Heart left ventricle (tissue), 16 donors: ENCODE results near the gene GRAMD1B. TPM values are rescaled to one million over a fixed set of nuclear protein-coding genes. Genes with fewer than 3 reads are reported as not detected.
A peak's percentile ranks its signal among the peaks of the same experiment; 100 is the strongest.

ENCODE experiments used
- ATAC-seq, 4 donors: fragments of 200-7000 bp; cut with Tn5 transposase; one replicate each; pipeline ENCODE4 v1.9.1; 2020 to 2022; ENCODE audit warnings: moderate library complexity in 4 of 4, mild to moderate bottlenecking in 3 of 4, moderate number of reproducible peaks in 1 of 4
- DNase-seq, 5 donors: peaks; one replicate each; pipeline ENCODE4 v3.0.0-alpha.2; 2020
- H3K27ac ChIP-seq, 12 donors: fragments of 200-600 bp; sonication (generic) in 4 of 12; one replicate each; pipeline versions ENCODE4 v1.5.0 to v1.8.0; 2016 to 2022; ENCODE audit warnings: mild to moderate bottlenecking in 2 of 12
- H3K27me3 ChIP-seq, 9 donors: fragments of 200-600 bp; sonication (generic) in 2 of 9; one replicate each; pipeline versions ENCODE4 v1.5.1 to v1.8.0; 2016 to 2022; ENCODE audit warnings: mild to moderate bottlenecking in 3 of 9
- H3K36me3 ChIP-seq, 9 donors: fragments of 200-600 bp; sonication (generic) in 2 of 9; one replicate each; pipeline versions ENCODE4 v1.5.0 to v1.8.0; 2018 to 2022; ENCODE audit warnings: mild to moderate bottlenecking in 2 of 9
- H3K4me1 ChIP-seq, 12 donors: fragments of 200-600 bp; sonication (generic) in 4 of 12; one replicate each; pipeline versions ENCODE4 v1.5.0 to v1.8.0; 2016 to 2022; ENCODE audit warnings: mild to moderate bottlenecking in 3 of 12
- H3K4me3 ChIP-seq, 12 donors: fragments of 200-600 bp; sonication (generic) in 4 of 12; one replicate each; pipeline versions ENCODE4 v1.5.0 to v1.8.0; 2017 to 2022; ENCODE audit warnings: mild to moderate bottlenecking in 9 of 12, moderate library complexity in 4 of 12
- H3K9me3 ChIP-seq, 12 donors: fragments of 200-600 bp; sonication (generic) in 4 of 12; one replicate each; pipeline versions ENCODE4 v1.5.0 to v1.8.0; 2016 to 2022; ENCODE audit warnings: mild to moderate bottlenecking in 1 of 12
- POLR2A ChIP-seq, 2 donors: fragments of 450-650 bp; IDR thresholded peaks; one replicate each; pipeline ENCODE4 v1.6.1; 2017; ENCODE audit warnings: antibody characterized with exemption in 2 of 2, mild to moderate bottlenecking in 2 of 2, moderate library complexity in 2 of 2
- WGBS, 4 donors: extraction: QIAGEN DNeasy Blood & Tissue Kit in 2 of 4; methylation state at CpG; one replicate each; pipeline versions ENCODE4 v1.1.5 to v1.1.7; 2013 to 2018; 5-methylcytosine and 5-hydroxymethylcytosine counted together
- intact Hi-C, 10 donors: fragments of 100-400 bp; cut with DNase I; formaldehyde crosslinking; loops; one replicate each; pipeline versions ENCODE4 v1.11.1 to v1.14.2; 2022
- polyA plus RNA-seq, 2 donors: library from polyadenylated mRNA; stranded (reverse); fragments of 200-250 nt; gene quantifications; one replicate each; pipeline ENCODE4 v1.2.3, GENCODE V29; 2013
- total RNA-seq, 9 donors: library from RNA; depleted of rRNA in 2 of 9; stranded (reverse); fragments of >200 nt in 2 of 9; fragmentation: NEBNext Ultra II Directional in 3 of 9; extraction: Animal tissue kit (Norgen Biotek cat#: 25700) in 3 of 9; gene quantifications; one replicate each; pipeline versions ENCODE4 v1.1.0 to v1.2.4, GENCODE V29; 2016 to 2023
- TF ChIP-seq, protein P1 (sequence below), 12 donors: fragments of 200-600 bp; sonication (generic) in 4 of 12; IDR thresholded peaks; one replicate each; pipeline versions ENCODE4 v1.5.0 to v1.8.0; 2018 to 2022; ENCODE audit warnings: antibody characterized with exemption in 12 of 12, mild to moderate bottlenecking in 5 of 12
- donor health status: ischemic (EF 13 %, LVEDD 7.1; RV severe dilation, severe dysfunction).
- donor health status: healthy with polysubstance abuse.
- donor health status: DM: no; HTN: yes; CAD: no.
- donor health status: DM: no; HTN: no; CAD: no.
- donor health status: ischemic (EF 25% LVEDD 6.9; RV normal size, moderate dysfunction).
- donor health status: ischemic (EF 25% LVEDD 5.7; RV mildly dilated, moderate dysfunction).
- donor health status: healthy.
- donor health status: DM: yes; HTN: yes; CAD: no.
- donor health status: ischemic (EF 35%, LVEDD 5.7; RV mildly dilated, moderate dysfunction).
- donor health status: nonischemic (EF 11% LVEDD 7.7; RV severe dilation, severe dysfunction).
- donor health status: DM: yes; HTN: yes; CAD: no.
- donor health status: PGD.
- donor health status: ischemic (EF 29% LVEDD 5.4; RV normal size, mild dysfunction).
- donor health status: nonischemic (EF 23%, LVEDD 6.1; RV moderate dilation, normal function).

The GRAMD1B gene
- total and polyA plus RNA-seq, 11 donors = 8.6 to 42.5 (median 23.0) TPM

DNA sequence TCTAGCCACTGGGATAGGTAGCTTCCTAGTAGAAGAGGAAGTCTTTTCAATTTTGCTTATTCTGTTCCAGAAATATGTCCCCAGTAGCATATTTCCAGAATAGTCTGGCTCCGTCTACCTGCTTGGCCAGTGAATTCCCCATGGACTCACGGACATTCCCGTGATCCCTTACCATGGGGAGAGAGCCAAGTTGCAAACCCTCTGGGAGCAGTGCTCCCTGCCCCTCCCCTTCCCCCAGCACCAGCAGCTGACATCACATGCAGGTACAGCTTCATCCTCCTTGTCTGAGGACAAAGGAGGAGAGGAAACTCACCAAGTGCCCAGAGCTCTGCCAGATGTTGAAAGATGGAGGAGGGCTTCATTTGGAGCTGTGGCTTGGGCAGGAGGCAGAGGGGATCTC lies 61.2 kb downstream of the GRAMD1B start:
- Histone ChIP-seq H3K4me3 (no peak overlapping the region), H3K27ac (no peak overlapping the region), H3K9me3 (no peaks in the 10 kb centered on the region), H3K27me3 (no peaks in the 10 kb centered on the region), H3K4me1 (peaks cover 0 to 17% (median 0%) of the 10 kb centered on the region in 12 donors), H3K36me3 (no peaks in the 10 kb centered on the region)
- ATAC-seq = no peak
- TF ChIP-seq, protein P1, sequence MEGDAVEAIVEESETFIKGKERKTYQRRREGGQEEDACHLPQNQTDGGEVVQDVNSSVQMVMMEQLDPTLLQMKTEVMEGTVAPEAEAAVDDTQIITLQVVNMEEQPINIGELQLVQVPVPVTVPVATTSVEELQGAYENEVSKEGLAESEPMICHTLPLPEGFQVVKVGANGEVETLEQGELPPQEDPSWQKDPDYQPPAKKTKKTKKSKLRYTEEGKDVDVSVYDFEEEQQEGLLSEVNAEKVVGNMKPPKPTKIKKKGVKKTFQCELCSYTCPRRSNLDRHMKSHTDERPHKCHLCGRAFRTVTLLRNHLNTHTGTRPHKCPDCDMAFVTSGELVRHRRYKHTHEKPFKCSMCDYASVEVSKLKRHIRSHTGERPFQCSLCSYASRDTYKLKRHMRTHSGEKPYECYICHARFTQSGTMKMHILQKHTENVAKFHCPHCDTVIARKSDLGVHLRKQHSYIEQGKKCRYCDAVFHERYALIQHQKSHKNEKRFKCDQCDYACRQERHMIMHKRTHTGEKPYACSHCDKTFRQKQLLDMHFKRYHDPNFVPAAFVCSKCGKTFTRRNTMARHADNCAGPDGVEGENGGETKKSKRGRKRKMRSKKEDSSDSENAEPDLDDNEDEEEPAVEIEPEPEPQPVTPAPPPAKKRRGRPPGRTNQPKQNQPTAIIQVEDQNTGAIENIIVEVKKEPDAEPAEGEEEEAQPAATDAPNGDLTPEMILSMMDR (IDR thresholded peaks at IDR 0.05) = no peak
- TF ChIP-seq POLR2A (IDR thresholded peaks at IDR 0.05) = no peak
- 13 to 59% (median 40%) methylated on average over 3 of the region's 3 CpGs for WGBS, 4 donors
- DNase-seq = no peak
- intact Hi-C loops = no loop called here

DNA sequence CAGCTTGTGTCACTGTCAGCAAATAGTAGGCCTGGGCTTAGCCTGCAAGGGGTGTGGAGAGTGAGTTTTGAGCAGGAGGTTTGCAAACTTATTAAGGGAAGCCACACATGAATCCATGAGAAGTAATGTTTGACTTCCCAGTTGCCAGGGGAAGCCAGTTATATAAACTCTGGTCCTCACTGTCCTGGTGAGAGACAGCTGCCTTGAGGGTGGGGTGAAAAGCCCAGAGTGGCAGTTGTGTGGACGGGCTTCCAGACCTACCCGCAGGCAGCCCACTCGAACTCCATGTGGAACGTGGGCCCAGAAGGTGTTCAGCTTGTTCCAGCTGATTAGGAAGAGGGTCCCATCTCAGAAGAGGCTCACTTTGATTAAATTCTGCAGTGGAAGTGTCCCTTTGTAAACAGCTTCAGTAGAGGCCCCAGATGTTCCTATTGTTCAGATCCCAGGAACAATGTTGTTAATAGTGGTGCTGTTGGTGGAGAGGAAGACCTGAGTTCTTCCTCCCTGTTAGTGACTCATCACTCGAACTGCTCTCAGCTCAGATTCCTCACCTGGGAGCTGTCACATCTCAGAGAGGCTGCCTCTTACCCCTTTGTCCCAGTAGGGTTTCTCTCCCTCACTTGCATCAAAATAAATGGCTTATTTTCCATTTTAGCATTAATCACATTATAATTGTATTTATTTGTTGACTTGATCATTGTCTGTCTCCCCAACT lies 63.4 kb downstream of the GRAMD1B start:
- WGBS, 4 donors = 63 to 80% (median 74%) methylated on average over 5 of the region's 5 CpGs

DNA sequence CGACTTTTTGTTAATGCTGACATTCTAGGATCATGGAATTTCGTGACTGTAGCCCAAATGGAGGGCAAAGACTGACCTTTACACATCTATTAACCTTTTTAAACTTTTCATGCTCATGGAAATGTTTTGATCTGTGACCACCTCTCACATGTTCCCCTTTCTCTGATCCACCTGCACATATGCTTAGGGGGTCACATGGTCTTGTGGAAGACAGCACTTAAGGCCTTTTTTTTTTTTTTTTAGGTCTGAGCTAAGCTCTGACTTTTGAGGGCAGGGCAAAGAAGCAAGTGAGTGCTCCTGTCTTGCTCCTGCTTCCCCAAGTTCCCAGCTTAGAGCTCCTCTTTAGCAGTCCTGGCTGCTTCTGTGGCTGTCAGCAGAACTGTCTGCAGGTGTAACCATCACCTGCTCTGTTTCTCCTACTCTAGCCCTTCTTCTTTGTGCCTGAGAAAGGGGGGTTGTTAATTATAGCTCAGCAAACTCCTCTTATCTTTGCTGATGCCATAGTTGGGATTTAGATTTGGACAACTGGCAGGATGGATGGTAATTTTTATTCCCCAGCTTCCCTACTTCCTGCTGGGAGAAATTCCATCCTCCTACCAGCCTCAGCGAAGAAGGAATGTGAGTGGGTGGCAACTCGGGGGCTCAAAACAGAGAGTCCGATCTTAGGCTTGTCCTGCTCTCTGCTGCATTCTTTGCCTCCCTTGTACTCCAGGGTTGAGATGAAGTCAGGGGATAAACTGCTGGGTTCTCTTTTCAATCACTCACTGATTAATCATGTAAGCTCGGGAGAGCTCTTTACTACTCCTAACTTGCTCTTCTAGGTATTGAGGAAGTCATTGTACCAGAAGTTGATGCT lies 64.4 kb downstream of the GRAMD1B start:
- H3K27me3 ChIP-seq = no peaks in the 10 kb centered on the region
- H3K27ac ChIP-seq = no peak overlapping the region
- no peaks in the 10 kb centered on the region for H3K36me3 ChIP-seq
- H3K9me3 ChIP-seq = no peaks in the 10 kb centered on the region
- WGBS, 4 donors = 47 to 55% (median 52%) methylated on average over 6 of the region's 6 CpGs
- intact Hi-C loops = no loop called here
- ATAC-seq (peak in 2 of 4 donors; percentile 14), DNase-seq (no peak)
- no peak for TF ChIP-seq POLR2A (IDR thresholded peaks at IDR 0.05)
- TF ChIP-seq, protein P1 (IDR thresholded peaks at IDR 0.05) = no peak
- no peak overlapping the region for H3K4me3 ChIP-seq
- peaks cover 0 to 13% (median 0%) of the 10 kb centered on the region in 12 donors for H3K4me1 ChIP-seq

More for the DNA sequence above, 63.4 kb downstream of the GRAMD1B start:
- Histone ChIP-seq H3K4me3 (no peak overlapping the region), H3K9me3 (no peaks in the 10 kb centered on the region), H3K27me3 (no peaks in the 10 kb centered on the region), H3K4me1 (peaks cover 0 to 13% (median 0%) of the 10 kb centered on the region in 12 donors), H3K27ac (peak overlapping the region in 2 of 12 donors; percentile 3 to 9), H3K36me3 (no peaks in the 10 kb centered on the region)
- ATAC-seq (peak in 2 of 4 donors; percentile 31 to 47), DNase-seq (no peak)
- TF ChIP-seq POLR2A (IDR thresholded peaks at IDR 0.05) = no peak
- TF ChIP-seq, protein P1 (IDR thresholded peaks at IDR 0.05) = no peak
- intact Hi-C loops = no loop called here

DNA sequence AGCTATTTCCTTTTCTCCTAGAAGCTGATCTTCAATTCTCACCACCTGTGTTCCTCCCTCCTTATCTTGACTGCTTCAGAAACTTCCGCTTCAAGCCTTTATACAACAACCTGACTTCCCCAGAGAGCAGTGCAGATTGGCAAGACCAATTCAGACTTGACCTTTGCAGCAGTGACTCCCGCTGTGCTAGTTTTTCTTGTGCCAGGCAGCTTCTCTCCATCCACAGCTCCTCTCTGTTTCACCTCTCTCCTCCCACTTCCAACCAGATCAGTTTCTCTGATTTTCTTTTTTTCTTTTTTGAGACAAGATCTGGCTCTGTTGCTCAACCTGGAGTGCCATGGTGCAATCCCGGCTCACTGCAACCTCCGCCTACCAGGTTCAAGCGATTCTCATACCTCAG lies 74.3 kb downstream of the GRAMD1B start:
- peaks cover 0 to 3% (median 0%) of the 10 kb centered on the region in 12 donors for H3K4me1 ChIP-seq
- no peaks in the 10 kb centered on the region for H3K36me3 ChIP-seq
- WGBS, 4 donors = 73 to 79% (median 74%) methylated on average over 5 of the region's 5 CpGs
- H3K9me3 ChIP-seq = no peaks in the 10 kb centered on the region
- no peak for DNase-seq
- no peak overlapping the region for H3K4me3 ChIP-seq
- intact Hi-C loops = no loop called here
- no peak overlapping the region for H3K27ac ChIP-seq
- no peaks in the 10 kb centered on the region for H3K27me3 ChIP-seq
- TF ChIP-seq POLR2A (IDR thresholded peaks at IDR 0.05) = no peak
- TF ChIP-seq, protein P1 (IDR thresholded peaks at IDR 0.05) = no peak
- peak in 3 of 4 donors; percentile 46 to 66 (median 51) for ATAC-seq
